ENCODE measurements around the gene EPB41L1.

DNA sequence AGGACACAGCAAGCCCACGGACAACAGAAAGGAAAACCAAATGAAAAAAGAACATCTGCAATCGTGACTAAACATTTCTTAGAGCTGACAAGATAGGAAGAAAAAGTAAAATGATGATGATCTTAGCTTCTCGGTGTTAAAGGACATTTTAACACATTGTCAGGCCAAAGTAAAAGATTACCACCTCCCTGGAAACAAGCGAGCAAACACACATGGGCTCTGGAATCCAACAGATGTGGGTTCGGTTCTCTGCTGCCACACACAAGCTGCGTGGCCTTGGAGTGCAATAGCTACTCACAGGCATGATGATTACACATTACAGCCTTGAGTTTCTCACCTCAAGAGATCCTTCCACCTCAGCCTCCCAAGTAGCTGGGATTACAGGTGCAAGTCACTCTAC is 74.2 kb downstream of the EPB41L1 start:
- TF ChIP-seq CTCF (IDR thresholded peaks at IDR 0.05; ENCODE audit: insufficient read depth, low read length) (no peak), GABPA (IDR thresholded peaks at IDR 0.05; ENCODE audit: low read depth) (no peak), POLR2AphosphoS5 (IDR thresholded peaks at IDR 0.05; ENCODE audit: low read depth) (no peak), REST (IDR thresholded peaks at IDR 0.05; ENCODE audit: insufficient replicate concordance, low read depth) (no peak), SPI1 (IDR thresholded peaks at IDR 0.05; ENCODE audit: borderline replicate concordance, low read depth) (no peak)

Measured in HL-60 (cell line).